ENCODE measurements around the gene SCAMP2. TPM values are rescaled to one million over a fixed set of nuclear protein-coding genes. Genes with fewer than 3 reads are reported as not detected.

The SCAMP2 gene
- total and polyA plus RNA-seq, 4 donors, result 51.2 to 122 (median 82.7) TPM

- 90 to 92% methylated on average over 9 of the region's 9 CpGs for WGBS, 2 donors
- no peak for ATAC-seq (ENCODE audit: insufficient read depth, low FRiP score)
These were observed 39.9 kb upstream of the SCAMP2 start for GRCh38 chr15:74913041-74913440.

GRCh38 chr15:74908635-74909034 lies 35.5 kb upstream of the SCAMP2 start:
- Histone ChIP-seq H3K27ac (ENCODE audit: low read depth in 1 of 2, low read length in 1 of 2) (no peak overlapping the region), H3K9me3 (ENCODE audit: control insufficient read depth in 4 of 4, insufficient read depth in 3 of 4, low read length in 3 of 4) (no peaks in the 10 kb centered on the region), H3K4me1 (ENCODE audit: control insufficient read depth in 5 of 5, insufficient read depth in 5 of 5, low read length in 5 of 5) (peaks cover 3 to 20% (median 9%) of the 10 kb centered on the region in 5 donors), H3K9ac (ENCODE audit: insufficient read depth in 1 of 2, low read length in 2 of 2) (no peak overlapping the region), H3K36me3 (ENCODE audit: control insufficient read depth in 4 of 4, insufficient read depth in 4 of 4, low read length in 4 of 4) (peaks cover 10 to 20% (median 14%) of the 10 kb centered on the region in 4 donors), H3K4me3 (no peak overlapping the region), H3K27me3 (ENCODE audit: control insufficient read depth in 3 of 3, insufficient read depth in 3 of 3, low read length in 2 of 3) (no peaks in the 10 kb centered on the region)
- no peak for TF ChIP-seq CTCF (IDR thresholded peaks at IDR 0.05; ENCODE audit: control extremely low read depth, extremely low read depth)
- ATAC-seq (ENCODE audit: insufficient read depth, low FRiP score) (no peak), DNase-seq (no peak)
- 93% methylated on average over 4 of the region's 4 CpGs for WGBS, 2 donors

More at GRCh38 chr15:74913041-74913440, 39.9 kb upstream of the SCAMP2 start:
- Histone ChIP-seq H3K27ac (ENCODE audit: low read depth in 1 of 2, low read length in 1 of 2) (no peak overlapping the region), H3K9ac (ENCODE audit: insufficient read depth in 1 of 2, low read length in 2 of 2) (no peak overlapping the region), H3K36me3 (ENCODE audit: control insufficient read depth in 4 of 4, insufficient read depth in 4 of 4, low read length in 4 of 4) (peaks cover 5 to 26% (median 15%) of the 10 kb centered on the region in 4 donors), H3K27me3 (ENCODE audit: control insufficient read depth in 3 of 3, insufficient read depth in 3 of 3, low read length in 2 of 3) (no peaks in the 10 kb centered on the region), H3K9me3 (ENCODE audit: control insufficient read depth in 4 of 4, insufficient read depth in 3 of 4, low read length in 3 of 4) (no peaks in the 10 kb centered on the region), H3K4me1 (ENCODE audit: control insufficient read depth in 5 of 5, insufficient read depth in 5 of 5, low read length in 5 of 5) (no peaks in the 10 kb centered on the region), H3K4me3 (no peak overlapping the region)
- TF ChIP-seq CTCF (IDR thresholded peaks at IDR 0.05; ENCODE audit: control extremely low read depth, extremely low read depth), result no peak
- DNase-seq, result no peak

- TF ChIP-seq CTCF (IDR thresholded peaks at IDR 0.05; ENCODE audit: control extremely low read depth, extremely low read depth), result no peak
- ATAC-seq (ENCODE audit: insufficient read depth, low FRiP score) (no peak), DNase-seq (peak in 1 of 3 donors; percentile 26)
- peak overlapping the region; percentile 44 to 88 for H3K9ac ChIP-seq (ENCODE audit: insufficient read depth in 1 of 2, low read length in 2 of 2)
- peak overlapping the region; percentile 95 for H3K4me3 ChIP-seq
- H3K36me3 ChIP-seq (ENCODE audit: control insufficient read depth in 4 of 4, insufficient read depth in 4 of 4, low read length in 4 of 4), result peaks cover 13 to 28% (median 19%) of the 10 kb centered on the region in 4 donors
- H3K27ac ChIP-seq (ENCODE audit: low read depth in 1 of 2, low read length in 1 of 2), result peak overlapping the region; percentile 92 to 98
- H3K9me3 ChIP-seq (ENCODE audit: control insufficient read depth in 4 of 4, insufficient read depth in 3 of 4, low read length in 3 of 4), result no peaks in the 10 kb centered on the region
- 43 to 49% methylated on average over 8 of the region's 8 CpGs for WGBS, 2 donors
- H3K4me1 ChIP-seq (ENCODE audit: control insufficient read depth in 5 of 5, insufficient read depth in 5 of 5, low read length in 5 of 5), result peaks cover 3 to 20% (median 9%) of the 10 kb centered on the region in 5 donors
- no peaks in the 10 kb centered on the region for H3K27me3 ChIP-seq (ENCODE audit: control insufficient read depth in 3 of 3, insufficient read depth in 3 of 3, low read length in 2 of 3)
These were observed 34.2 kb upstream of the SCAMP2 start for GRCh38 chr15:74907163-74907870.

All from lung (tissue), 12 donors.